Keratinocyte (primary cell): ENCODE measurements around the gene DALRD3. TPM values are rescaled to one million over a fixed set of nuclear protein-coding genes. Genes with fewer than 3 reads are reported as not detected.
A peak's percentile ranks its signal among the peaks of the same experiment; 100 is the strongest.

Experiments
- DNase-seq: peaks from one replicate; pipeline ENCODE4 v3.0.0-alpha.2; 2011; ENCODE audit warnings: low read depth, missing footprints, low spot score
- FAIRE-seq: peaks from 2 replicates; lab custom pipeline; 2011; peaks lifted over from hg19 to GRCh38; lab: Jason Lieb, UNC
- H2AFZ ChIP-seq: 2 replicates; pipeline ENCODE4 v1.6.0; 2012; ENCODE audit warnings: low read length, control low read depth, inconsistent platforms; ENCODE audit not compliant: control insufficient read depth
- H3K27ac ChIP-seq: 2 replicates; pipeline ENCODE4 v1.5.1; 2011; ENCODE audit warnings: low read length; ENCODE audit not compliant: control insufficient read depth, insufficient read depth
- H3K27me3 ChIP-seq: 3 replicates; pipeline ENCODE4 v1.6.0; 2011; ENCODE audit warnings: low read length; ENCODE audit not compliant: control insufficient read depth, insufficient read depth; ENCODE audit errors: extremely low read depth
- H3K36me3 ChIP-seq, 2 experiments: 2 replicates in 1 of 2; 3 replicates in 1 of 2; pipeline ENCODE4 v1.5.1; 2011; ENCODE audit warnings: low read length in 2 of 2, mild to moderate bottlenecking in 1 of 2; ENCODE audit not compliant: control insufficient read depth in 2 of 2, insufficient read depth in 2 of 2; ENCODE audit errors: extremely low read depth in 1 of 2
- H3K4me1 ChIP-seq: 3 replicates; pipeline ENCODE4 v1.5.1; 2011; ENCODE audit warnings: low read length; ENCODE audit not compliant: control insufficient read depth, insufficient read depth; ENCODE audit errors: extremely low read depth
- H3K4me2 ChIP-seq: 3 replicates; pipeline ENCODE4 v1.6.0; 2011; ENCODE audit warnings: low read depth, low read length; ENCODE audit not compliant: control insufficient read depth, insufficient read depth; ENCODE audit errors: extremely low read depth
- H3K4me3 ChIP-seq, 3 experiments: fragments of 200-600 bp in 1 of 3; sonication (generic) in 1 of 3; 2 replicates in 2 of 3; 3 replicates in 1 of 3; pipeline ENCODE4 v1.5.1; 2011 to 2016; ENCODE audit warnings: low read length in 3 of 3, mild to moderate bottlenecking in 3 of 3, control low read depth in 2 of 3, inconsistent platforms in 1 of 3, low read depth in 1 of 3, mixed read lengths in 1 of 3, mixed run types in 1 of 3, moderate library complexity in 1 of 3; ENCODE audit not compliant: control insufficient read depth in 2 of 3, insufficient read depth in 2 of 3; ENCODE audit errors: extremely low read depth in 1 of 3
- H3K79me2 ChIP-seq: 2 replicates; pipeline ENCODE4 v1.6.0; 2012; ENCODE audit warnings: low read length; ENCODE audit not compliant: control insufficient read depth, insufficient read depth
- H3K9ac ChIP-seq: 3 replicates; pipeline ENCODE4 v1.6.0; 2011; ENCODE audit warnings: low read length; ENCODE audit not compliant: control insufficient read depth, insufficient read depth; ENCODE audit errors: extremely low read depth
- H3K9me1 ChIP-seq: 3 replicates; pipeline ENCODE4 v1.6.0; 2011; ENCODE audit warnings: low read length; ENCODE audit not compliant: control insufficient read depth, insufficient read depth; ENCODE audit errors: extremely low read depth
- H3K9me3 ChIP-seq: 2 replicates; pipeline ENCODE4 v1.5.1; 2012; ENCODE audit warnings: low read depth, low read length; ENCODE audit not compliant: control insufficient read depth
- H4K20me1 ChIP-seq: 3 replicates; pipeline ENCODE4 v1.6.0; 2011; ENCODE audit warnings: low read length; ENCODE audit not compliant: control insufficient read depth, insufficient read depth; ENCODE audit errors: extremely low read depth
- EZH2 ChIP-seq: IDR thresholded peaks from one replicate; pipeline ENCODE4 v1.6.1; 2012; ENCODE audit warnings: inconsistent platforms, mild to moderate bottlenecking, low read length, moderate library complexity
- dilution Hi-C: fragments of 300-500 bp; cut with MboI; formaldehyde crosslinking; loops from one replicate; pipeline ENCODE4 v1.7.0; 2020; ENCODE audit warnings: low sequenced_read_pairs; ENCODE audit not compliant: extremely low pct_ligation_motif_present
- polyA minus RNA-seq, 3 experiments: library from RNA; depleted of rRNA, polyadenylated mRNA; stranded (reverse); fragments of >200 nt; gene quantifications; 1 replicate in 1 of 3; 2 replicates in 1 of 3; 3 replicates in 1 of 3; pipeline ENCODE4 v1.2.3, GENCODE V29; 2011
- polyA plus RNA-seq, 5 experiments: library from polyadenylated mRNA; depleted of rRNA in 3 of 5; stranded (reverse) in 3 of 5; stranded (forward) in 1 of 5; unstranded in 1 of 5; fragments of >200 nt; gene quantifications; 1 replicate in 1 of 5; 2 replicates in 3 of 5; 3 replicates in 1 of 5; pipeline versions ENCODE4 v1.2.1 to v1.2.3, GENCODE V29; 2011 to 2012; ENCODE audit warnings: missing spikeins in 2 of 5, low read depth in 1 of 5, low replicate concordance in 1 of 5
- TF ChIP-seq, protein P1 (sequence below), 3 experiments: IDR thresholded peaks in 1 of 3; conservative IDR thresholded peaks in 1 of 3; optimal IDR thresholded peaks in 1 of 3; 2 replicates in 2 of 3; 3 replicates in 1 of 3; pipeline versions ENCODE3 to v1.5.1; 2011; ENCODE audit warnings: low read length in 3 of 3, mild to moderate bottlenecking in 3 of 3, moderate library complexity in 2 of 3, control low read depth in 1 of 3, inconsistent platforms in 1 of 3; ENCODE audit not compliant: insufficient read depth in 2 of 3; ENCODE audit errors: extremely low read depth in 1 of 3

The DALRD3 gene
- polyA plus RNA-seq: 33.7 to 41.1 TPM (median 37.8 TPM) in 3 replicates
- polyA plus RNA-seq (2011; ENCODE audit: low read depth): 3.5 TPM
- polyA plus RNA-seq (2011; cell fraction: cytosol; rRNA removed): 31.3 and 40.4 TPM in 2 replicates
- polyA plus RNA-seq (2011; cell fraction: nucleus; rRNA removed): 60.2 and 67.6 TPM in 2 replicates
- 21.7 and 23.7 TPM in 2 replicates for polyA plus RNA-seq (2012; ENCODE audit: low replicate concordance)
- 45.5 to 64.0 TPM (median 55.2 TPM) in 3 replicates for polyA minus RNA-seq
- polyA minus RNA-seq (2011; cell fraction: cytosol; rRNA and poly(A)+ RNA removed): 30.5 TPM
- 13.6 and 14.7 TPM in 2 replicates for polyA minus RNA-seq (2011; cell fraction: nucleus; rRNA and poly(A)+ RNA removed)

GRCh38 chr3:49017971-49018706 is at the start of gene DALRD3:
DALRD3 (minus strand) TSS chr3:49018580; CDS start chr3:49018564, 16 bp downstream.
- FAIRE-seq (no peak), DNase-seq (no peak)
- peaks cover 15 to 35% of the 10 kb centered on the region in 2 experiments for H3K36me3 ChIP-seq
- dilution Hi-C loops: no loop called here
- H3K9me3 ChIP-seq: no peaks in the 10 kb centered on the region
- peak within 1 kb of the TSS; percentile 63 for H3K27ac ChIP-seq
- peak within 1 kb of the TSS; percentile 53 to 86 (median 82) for H3K4me3 ChIP-seq
- peak within 1 kb of the TSS; percentile 78 for H3K9ac ChIP-seq
- peaks cover 31% of the 10 kb centered on the region for H3K4me1 ChIP-seq
- peak within 1 kb of the TSS; percentile 79 for H2AFZ ChIP-seq
- H4K20me1 ChIP-seq: peaks cover 19% of the 10 kb centered on the region
- peaks cover 38% of the 10 kb centered on the region for H3K79me2 ChIP-seq
- H3K9me1 ChIP-seq: peaks cover 3% of the 10 kb centered on the region
- peak within 1 kb of the TSS; percentile 99 for H3K4me2 ChIP-seq
- H3K27me3 ChIP-seq: no peaks in the 10 kb centered on the region
- TF ChIP-seq, protein P1, sequence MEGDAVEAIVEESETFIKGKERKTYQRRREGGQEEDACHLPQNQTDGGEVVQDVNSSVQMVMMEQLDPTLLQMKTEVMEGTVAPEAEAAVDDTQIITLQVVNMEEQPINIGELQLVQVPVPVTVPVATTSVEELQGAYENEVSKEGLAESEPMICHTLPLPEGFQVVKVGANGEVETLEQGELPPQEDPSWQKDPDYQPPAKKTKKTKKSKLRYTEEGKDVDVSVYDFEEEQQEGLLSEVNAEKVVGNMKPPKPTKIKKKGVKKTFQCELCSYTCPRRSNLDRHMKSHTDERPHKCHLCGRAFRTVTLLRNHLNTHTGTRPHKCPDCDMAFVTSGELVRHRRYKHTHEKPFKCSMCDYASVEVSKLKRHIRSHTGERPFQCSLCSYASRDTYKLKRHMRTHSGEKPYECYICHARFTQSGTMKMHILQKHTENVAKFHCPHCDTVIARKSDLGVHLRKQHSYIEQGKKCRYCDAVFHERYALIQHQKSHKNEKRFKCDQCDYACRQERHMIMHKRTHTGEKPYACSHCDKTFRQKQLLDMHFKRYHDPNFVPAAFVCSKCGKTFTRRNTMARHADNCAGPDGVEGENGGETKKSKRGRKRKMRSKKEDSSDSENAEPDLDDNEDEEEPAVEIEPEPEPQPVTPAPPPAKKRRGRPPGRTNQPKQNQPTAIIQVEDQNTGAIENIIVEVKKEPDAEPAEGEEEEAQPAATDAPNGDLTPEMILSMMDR (optimal IDR thresholded peaks at IDR 0.05 in 1 of 3, IDR thresholded peaks at IDR 0.05 in 1 of 3, conservative IDR thresholded peaks at IDR 0.05 in 1 of 3; ENCODE audit: extremely low read depth in 1 of 3, insufficient read depth in 2 of 3, low read length in 3 of 3): no peak
- TF ChIP-seq EZH2: no peak

DNA sequence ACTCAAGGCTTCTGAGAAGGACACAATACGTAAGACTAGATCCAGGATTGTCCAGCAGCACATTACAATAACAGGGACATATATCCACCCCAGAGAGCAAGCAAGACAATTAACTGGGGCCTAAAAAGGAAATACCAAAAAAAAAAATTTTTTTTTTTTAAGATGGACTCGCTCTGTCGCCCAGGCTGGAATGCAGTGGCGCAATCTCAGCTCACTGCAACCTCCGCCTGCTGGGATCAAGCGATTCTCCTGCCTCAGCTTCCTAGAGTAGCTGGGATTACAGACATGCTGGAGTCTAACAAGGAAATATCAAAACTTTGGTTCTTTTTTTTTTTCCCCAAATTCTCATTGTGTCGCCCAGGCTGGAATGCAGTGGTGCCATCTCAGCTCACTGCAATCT is 39.6 kb upstream of the DALRD3 start:
- DNase-seq (no peak), FAIRE-seq (no peak)
- Histone ChIP-seq H3K4me2 (no peak overlapping the region), H2AFZ (no peak overlapping the region), H3K9me3 (no peaks in the 10 kb centered on the region), H3K4me3 (no peak overlapping the region), H3K27me3 (no peaks in the 10 kb centered on the region), H3K9ac (no peak overlapping the region), H3K4me1 (no peaks in the 10 kb centered on the region), H3K9me1 (no peaks in the 10 kb centered on the region), H3K79me2 (peaks cover 5% of the 10 kb centered on the region), H3K36me3 (peaks cover 22 to 29% of the 10 kb centered on the region in 2 experiments), H4K20me1 (no peaks in the 10 kb centered on the region), H3K27ac (no peak overlapping the region)
- dilution Hi-C loops: no loop called here
- no peak for TF ChIP-seq EZH2
- TF ChIP-seq, protein P1 (optimal IDR thresholded peaks at IDR 0.05 in 1 of 3, IDR thresholded peaks at IDR 0.05 in 1 of 3, conservative IDR thresholded peaks at IDR 0.05 in 1 of 3; ENCODE audit: extremely low read depth in 1 of 3, insufficient read depth in 2 of 3, low read length in 3 of 3): no peak
